NCI-H2107 treated with DMSO at 0.1 percent for 48 hours (cell line): ENCODE results near the gene CREB3.

Source experiments
- DNase-seq: peaks from one replicate; lab custom pipeline; 2025; ENCODE audit not compliant: unreplicated experiment; lab: John Stamatoyannopoulos, UW

CREB3 gene, protein sequence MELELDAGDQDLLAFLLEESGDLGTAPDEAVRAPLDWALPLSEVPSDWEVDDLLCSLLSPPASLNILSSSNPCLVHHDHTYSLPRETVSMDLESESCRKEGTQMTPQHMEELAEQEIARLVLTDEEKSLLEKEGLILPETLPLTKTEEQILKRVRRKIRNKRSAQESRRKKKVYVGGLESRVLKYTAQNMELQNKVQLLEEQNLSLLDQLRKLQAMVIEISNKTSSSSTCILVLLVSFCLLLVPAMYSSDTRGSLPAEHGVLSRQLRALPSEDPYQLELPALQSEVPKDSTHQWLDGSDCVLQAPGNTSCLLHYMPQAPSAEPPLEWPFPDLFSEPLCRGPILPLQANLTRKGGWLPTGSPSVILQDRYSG

GRCh38 chr9:35732185-35732799 is at the start of gene CREB3, which contains the start of gene TLN1:
TSS of gene CREB3 (plus strand) at chr9:35732666. CDS start at chr9:35732773, 107 bp downstream.
TSS of gene TLN1 (minus strand) at chr9:35732195. CDS start at chr9:35725694, 6,501 bp downstream.
- peak; percentile 91 for DNase-seq

DNA sequence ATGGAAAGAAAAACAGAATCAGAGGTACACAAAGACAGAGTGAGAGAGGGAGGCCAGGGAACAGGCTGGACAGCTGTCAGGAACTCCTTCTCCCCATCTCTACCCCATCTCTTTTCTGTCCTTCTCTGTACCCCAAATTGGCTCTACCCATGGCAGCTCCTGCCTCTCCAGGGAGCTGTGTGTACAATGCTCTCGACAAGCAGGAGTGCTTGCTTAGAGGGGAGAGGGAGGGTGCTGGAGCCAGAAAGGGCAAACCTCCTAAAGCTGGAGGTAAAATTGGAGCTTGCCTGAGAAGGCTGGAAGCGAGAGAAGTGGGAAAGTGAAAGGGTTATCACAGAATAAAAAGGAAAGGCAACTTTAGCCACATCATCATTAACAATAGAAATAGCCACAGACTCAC is 49.1 kb upstream of the CREB3 start:
- DNase-seq, result peak; percentile 36

DNA sequence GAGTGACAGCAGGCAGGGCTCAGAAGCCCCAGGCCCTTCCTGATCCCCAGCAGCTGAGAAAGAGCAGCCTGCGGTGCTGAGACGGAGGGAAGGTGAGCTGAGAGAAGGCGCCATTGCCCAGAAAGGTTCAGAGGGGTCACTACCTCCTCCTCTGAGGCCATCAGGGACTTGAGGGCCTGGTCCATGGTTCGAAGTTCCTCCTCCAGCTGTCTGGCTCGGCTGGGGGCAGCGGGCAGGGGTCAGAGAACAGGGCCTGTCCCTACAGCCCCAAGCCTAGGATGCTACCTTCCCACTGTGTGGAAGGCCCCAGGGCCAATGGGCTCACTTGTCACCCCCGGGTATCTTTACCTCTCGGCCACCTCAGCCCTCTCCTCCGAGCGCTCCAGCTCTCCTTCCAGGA is 47.5 kb upstream of the CREB3 start:
- no peak for DNase-seq

GRCh38 chr9:35685506-35685905 is 47.0 kb upstream of the CREB3 start:
- DNase-seq, result no peak

DNA sequence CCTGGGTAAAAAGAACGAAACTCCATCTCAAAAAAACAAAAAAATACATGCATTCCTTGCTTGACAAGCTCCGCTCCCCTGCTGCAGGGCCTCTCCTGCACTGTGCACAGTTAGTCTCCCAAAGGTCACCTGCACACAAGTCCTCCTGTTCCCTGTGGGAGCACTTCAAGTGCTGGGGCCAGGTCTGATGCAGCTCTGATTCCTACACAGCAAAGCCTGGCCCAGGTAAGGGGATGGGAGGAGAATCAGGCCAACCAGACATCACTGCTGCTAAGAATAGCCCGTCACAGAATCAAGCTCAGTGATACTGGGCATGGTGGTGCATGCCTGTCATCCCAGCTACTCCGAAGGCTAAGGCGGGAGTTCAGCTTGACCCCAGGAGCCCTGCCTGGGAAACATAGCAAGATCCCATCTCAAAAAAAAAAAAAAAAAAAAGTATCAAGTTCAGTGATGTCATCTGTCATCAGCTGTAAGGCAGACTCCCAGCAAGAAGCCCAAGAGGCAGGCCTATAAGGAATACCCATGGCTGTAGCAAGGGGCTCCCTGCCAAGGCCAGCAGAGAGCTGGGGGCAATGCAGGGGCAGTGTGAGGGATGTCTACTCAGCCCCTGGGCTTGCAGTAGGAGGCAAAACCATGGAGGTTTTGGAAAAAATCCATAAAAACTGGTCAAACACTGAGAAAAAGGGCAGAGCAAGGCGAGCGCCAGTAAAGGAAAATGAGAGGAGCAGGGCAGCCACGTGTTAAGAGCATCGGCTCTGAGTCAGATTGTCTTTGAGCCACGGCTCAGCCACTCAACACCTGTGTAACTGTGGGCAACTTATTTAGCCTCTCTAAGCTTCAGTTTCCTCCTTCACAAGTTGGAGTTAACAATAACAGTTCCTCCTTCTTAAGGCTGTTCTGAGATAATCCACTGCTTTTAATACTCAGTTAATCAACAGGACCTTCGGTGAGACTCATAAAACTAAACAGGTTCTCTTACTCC is 46.0 kb upstream of the CREB3 start:
- no peak for DNase-seq

DNA sequence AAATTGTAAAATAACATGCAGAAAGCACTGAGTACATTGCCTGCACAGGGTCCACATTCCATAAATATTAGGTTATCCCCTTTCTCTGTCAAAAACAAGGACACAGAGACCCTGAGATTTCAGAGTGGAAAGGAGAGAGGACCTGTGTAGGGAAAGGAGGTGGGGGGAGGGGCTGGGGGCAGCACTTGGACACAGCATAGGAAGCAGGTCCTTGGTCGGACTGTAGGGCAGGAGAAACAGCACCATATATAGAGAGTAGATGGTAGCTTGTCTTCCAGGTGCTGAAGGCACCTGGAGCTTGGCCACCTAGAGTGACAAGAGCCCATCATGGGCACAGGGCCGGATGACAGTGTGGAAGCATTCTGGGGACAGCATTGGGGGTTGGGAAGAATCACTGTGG is 45.2 kb upstream of the CREB3 start:
- no peak for DNase-seq

- DNase-seq, result no peak
Observed at GRCh38 chr9:35687972-35688557, 44.4 kb upstream of the CREB3 start.

DNA sequence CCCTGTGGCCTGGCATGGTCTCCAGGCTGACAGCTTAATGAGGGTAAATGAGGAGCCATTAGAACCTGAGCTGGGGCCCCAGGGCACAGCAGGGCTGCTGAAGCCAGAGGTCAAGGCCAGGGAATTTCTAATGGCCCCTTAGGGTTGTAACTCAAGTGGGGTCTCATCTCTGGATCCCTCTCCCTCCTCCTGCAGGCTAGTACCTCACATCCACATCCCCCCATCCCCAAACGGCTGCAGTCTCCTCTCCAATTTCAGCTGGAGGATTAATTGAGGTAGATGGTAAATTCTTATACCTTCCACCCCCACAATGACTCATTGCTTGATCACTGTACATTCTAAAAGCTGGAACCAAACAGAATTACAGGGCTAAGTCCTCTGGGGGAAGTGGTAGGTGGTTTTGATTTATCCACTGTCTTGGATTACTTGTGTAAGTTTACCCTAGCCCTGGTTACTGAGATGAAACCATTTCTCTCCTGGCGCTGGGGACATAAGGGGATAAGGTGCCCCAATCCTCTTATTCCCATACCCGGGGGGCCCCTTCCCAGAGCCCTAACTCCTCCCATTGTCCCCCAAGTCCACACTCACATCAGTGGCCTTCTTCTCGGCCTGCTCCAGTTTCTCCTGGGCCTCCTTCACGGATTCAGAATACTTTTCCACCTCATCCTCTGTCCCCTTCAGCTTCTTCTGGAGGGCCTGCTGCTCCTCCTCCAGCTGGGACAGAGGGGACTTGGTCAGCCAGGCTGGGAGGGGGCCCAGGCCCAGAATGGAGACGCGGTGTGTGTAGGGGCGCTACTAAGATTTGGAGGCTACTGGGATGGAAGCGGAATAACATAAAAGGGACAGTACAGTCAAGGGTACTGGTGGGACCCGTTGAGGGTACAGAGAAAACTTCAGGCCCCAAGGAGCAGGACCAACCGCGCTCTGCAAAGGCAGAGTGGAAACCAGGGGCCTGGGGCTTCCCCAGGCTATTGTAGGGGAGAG is 43.6 kb upstream of the CREB3 start:
- no peak for DNase-seq

- no peak for DNase-seq
Observed at GRCh38 chr9:35689542-35690293, 42.7 kb upstream of the CREB3 start, which contains the start of gene TPM2. TSS of gene TPM2 (minus strand) at chr9:35689925. CDS start at chr9:35689817, 108 bp downstream.

GRCh38 chr9:35690294-35690613 is 42.2 kb upstream of the CREB3 start:
- DNase-seq, result no peak

DNA sequence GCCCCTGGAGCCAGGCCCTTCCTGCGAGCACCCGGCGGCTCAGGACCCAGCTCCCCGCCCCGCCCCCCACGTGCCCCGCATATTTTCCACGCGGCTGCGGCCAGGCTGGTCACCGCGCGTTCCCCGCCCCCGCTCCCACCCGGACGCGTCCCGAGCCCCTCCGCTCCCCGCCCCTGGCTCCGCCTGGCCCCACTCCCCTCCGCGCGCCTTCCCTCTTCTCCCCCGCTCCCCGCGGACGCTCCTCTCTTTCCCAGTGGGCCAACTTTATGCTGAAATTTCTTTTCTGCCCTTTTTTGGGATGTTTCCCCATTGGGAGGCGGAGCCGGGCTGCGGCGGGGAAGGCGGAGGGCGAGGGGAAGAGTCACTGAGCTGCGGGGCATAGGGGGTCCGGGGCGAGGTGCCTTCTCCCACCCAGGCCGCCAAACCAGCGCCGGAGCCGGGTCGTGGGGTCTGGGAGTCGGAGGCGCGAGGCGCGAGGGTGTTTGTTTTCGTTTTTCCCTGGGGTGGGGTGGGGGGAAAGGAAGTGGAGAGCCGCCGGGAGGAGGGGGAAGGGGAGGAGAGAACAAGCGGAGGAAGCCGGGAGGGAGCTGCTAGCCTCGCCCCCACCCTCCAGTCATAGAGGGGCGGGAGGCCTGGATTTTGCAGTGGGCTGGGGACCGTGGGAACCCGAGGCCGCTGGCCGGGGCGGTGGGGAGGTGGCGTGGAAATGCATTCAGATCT is 41.7 kb upstream of the CREB3 start:
- peak; percentile 8 for DNase-seq

- no peak for DNase-seq
Observed at GRCh38 chr9:35691334-35691650, 41.2 kb upstream of the CREB3 start.

GRCh38 chr9:35691757-35692301 is 40.6 kb upstream of the CREB3 start:
- no peak for DNase-seq

DNA sequence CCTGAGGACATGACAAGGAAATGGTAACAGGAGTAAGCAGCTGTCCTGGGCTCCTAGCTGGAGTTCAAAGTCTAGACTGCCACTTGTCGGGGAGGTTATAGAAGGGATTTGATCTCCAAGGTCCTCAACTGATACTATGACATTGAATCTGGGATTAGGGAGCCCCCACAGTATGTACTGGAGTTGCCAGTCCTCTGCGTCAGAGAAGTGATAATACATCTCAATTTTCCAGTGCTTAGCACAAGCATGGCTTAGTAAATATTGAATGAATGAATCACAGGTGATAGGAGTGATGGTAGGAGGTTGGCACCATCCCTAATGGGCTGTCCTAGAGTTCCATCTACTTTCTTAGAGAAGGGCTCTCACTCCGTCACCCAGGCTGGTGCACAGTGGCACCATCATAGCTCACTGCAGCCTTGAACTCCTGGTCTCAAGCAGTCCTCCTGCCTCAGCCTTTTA is 36.5 kb upstream of the CREB3 start:
- DNase-seq, result no peak

DNA sequence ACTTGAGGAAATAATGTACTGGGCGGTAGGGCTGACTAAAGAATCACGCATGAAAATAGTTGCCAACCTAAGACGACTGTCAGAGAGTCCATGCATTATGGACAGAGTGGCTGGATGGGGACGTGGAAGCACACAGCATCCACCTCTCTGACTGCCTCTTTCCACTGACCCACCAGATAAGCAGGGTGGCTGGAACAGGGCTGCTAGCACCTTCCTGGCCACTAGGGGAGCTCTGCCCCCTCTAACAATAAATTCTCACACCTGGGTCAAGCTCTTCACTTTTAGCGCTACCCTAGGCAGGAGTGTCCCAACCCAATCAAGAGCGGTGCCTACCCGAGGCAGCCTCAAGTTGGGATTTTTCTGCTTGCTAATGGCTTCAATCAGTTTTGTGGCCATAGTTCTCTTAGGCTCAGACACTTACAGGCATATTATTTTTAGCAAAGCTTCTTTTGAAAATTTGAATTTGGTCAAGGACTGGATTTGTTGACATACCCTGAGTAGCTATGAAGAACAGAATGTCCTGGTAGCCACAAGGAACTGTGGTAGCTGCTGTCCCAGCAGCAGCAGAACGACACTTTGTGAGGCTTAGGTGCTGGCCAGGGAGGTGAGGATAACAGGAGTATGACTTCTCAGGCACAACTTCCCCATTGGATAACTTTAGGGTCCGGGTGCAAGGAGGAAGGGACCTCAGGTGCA is 35.8 kb upstream of the CREB3 start:
- DNase-seq, result peak; percentile 7

GRCh38 chr9:35697486-35697885 is 35.0 kb upstream of the CREB3 start:
- no peak for DNase-seq

DNA sequence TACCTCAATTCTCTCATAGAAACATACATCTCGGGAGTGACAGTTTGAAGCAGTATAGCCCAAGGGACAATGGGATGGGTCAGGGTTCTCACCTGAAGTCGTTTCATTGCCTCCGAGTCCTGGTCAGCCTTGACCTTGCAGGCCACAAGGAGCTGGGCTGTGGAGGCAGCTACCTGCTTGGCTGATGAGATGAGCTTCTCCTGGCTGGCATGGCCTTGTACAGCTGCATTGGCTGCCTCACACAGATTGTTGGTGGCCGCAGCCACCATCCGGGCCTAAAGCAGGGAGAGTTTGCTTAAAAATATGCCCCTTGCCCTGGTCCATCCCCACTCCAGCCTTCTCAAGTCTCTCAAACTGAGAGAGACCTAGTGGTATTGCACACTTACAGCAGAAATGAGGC is 34.2 kb upstream of the CREB3 start:
- no peak for DNase-seq

DNA sequence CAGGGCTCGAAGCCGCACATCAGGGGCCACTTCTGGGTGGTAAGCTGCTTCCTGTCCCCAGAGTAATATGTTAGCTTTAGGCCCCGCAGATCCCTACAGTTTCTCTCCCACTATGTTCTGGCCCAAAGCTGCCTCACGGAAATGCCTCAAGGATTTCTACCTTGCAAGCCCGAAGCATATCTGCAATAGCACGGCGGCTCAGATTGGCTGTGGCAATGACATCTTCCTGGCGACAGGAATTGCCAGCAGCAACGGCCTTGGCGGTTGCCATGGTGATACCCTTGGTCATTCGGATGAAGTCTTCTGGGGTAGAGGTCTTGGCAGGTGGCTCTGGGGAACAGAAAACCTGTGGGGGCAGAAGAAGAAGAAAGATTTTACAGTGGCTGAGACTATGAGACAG is 32.4 kb upstream of the CREB3 start:
- no peak for DNase-seq
